Measurements from ENCODE around the gene HDDC2.
"Not testable (repeated sequence)": the region's sequence is repeated elsewhere in the genome, so short reads cannot be mapped to it uniquely, and the experiment has no call there.

Gene HDDC2

DNA sequence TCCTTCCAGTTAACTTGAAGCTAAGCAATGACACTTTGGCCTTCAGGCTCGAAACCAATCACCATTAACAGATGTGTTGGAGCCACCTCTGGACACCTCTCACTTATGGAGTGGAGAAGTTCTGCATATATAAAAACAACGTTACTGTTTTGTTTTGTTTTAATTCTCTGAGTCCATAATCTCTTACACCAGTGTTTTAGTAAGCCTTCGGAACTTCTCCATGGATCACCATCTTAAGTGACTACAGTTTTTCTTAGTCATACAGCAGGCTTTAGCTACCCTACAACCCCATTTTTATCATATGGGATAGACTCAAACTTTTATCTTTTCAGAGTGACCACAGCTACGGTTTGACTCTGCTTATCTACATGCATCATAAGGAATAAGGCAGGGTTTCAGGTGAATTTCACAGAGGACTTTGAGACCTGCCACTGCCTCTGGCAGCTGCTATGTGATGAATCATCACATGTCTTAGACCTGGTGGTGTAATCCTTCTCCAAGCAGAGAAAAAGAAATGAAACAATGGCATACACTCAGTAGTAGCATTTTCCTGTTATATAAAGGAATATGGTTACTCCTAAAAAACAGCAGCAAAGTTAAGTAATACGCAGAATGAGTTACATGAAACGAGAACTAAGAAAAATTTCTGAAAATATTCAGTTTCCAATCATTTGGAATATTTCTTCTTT is 5.5 kb upstream of the HDDC2 start:
- no peak for DNase-seq

DNA sequence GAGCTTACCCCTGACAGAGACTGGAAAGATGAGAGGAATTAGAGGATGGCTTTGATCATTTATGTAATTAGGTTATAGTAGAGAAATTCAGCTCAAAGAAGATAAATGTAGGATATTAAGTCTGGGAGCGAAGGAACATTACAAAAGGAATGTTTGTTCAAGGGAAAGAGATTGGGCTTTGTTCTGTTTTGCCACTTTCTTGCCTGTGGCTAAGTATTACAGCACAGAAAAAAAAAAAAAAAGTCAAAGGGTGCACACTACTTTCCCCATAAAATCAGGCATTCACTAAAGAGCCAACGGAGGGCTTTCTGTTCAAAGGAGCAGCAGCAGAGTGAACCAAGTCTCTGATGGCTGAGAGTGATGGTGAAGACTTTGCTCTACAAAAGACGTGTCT is 5.0 kb upstream of the HDDC2 start:
- DNase-seq, result no peak

DNA sequence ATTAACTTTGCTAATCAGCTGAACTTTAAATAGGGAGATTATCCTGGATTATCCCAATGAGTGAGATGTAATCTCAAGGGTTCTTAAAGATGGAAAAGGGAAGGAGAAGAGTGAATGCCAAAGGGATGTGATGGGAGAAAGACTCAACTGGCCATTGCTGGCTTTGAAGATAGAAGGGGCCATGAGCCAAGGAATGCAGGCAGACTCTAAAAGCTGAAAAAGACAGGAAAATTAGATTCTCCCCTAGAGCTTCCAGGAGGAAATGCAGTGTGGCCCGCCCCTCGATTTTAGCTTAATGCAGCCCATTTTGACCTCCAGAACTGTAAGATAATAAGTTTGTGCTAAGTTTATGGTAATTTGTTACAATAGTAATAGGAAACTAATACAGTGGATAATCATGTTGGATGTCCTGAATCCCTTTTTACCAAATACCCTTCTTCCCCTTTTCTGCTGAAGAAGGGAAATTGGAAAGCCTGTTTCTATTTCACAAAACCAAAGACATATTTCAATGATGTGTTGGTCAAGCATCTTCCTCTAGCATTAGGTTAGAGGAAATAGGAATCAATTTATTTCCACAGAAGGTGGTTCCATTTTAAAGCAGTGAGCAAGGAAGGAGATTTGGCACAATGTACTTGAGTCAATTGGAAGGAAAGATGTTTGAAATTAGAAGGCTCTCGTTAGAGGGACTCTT is 3.3 kb upstream of the HDDC2 start:
- DNase-seq, result no peak

DNA sequence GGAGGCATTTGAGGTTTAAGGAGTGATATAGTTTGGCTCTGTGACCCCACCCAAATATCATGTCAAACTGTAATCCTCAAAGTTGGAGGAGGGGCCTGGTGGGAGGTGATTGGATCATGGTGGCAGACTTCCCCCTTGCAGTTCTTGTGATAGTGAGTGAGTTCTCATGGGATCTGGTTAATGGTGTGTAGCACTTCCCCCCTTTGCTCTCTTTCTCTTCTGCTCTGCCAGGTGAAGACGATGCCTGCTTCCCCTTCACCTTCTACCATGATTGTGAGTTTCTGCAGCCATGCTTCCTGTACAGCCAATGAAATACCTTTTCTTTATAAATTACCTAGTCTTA is 1.7 kb upstream of the HDDC2 start:
- no peak for DNase-seq

- no peak for DNase-seq
These were observed 1.2 kb upstream of the HDDC2 start for GRCh38 chr6:125302840-125303511.

- DNase-seq, result peak in 2 of 58 donors; percentile 47 to 48
These were observed 754 bp downstream of the HDDC2 start for GRCh38 chr6:125300992-125301434.

DNA sequence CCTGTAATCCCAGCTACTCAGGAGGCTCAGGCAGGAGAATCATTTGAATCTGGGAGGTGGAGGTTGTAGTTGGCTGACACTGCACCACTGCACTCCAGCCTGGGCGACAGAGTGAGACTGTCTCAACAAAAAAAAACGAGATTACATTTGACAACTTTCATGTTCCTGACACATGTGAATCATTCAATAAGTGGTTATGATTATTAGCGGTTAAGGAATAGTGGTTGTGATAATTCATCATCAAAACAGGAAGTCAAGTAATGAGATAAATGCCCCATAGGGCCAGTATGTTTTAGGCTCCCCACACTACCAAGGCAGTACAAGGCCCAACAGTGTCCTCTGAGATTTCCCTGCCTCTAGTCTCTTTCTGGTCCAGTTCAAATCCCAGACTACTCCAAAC is 2.5 kb downstream of the HDDC2 start:
- no peak for DNase-seq

GRCh38 chr6:125296471-125296870 is 5.3 kb downstream of the HDDC2 start:
- no peak for DNase-seq

DNA sequence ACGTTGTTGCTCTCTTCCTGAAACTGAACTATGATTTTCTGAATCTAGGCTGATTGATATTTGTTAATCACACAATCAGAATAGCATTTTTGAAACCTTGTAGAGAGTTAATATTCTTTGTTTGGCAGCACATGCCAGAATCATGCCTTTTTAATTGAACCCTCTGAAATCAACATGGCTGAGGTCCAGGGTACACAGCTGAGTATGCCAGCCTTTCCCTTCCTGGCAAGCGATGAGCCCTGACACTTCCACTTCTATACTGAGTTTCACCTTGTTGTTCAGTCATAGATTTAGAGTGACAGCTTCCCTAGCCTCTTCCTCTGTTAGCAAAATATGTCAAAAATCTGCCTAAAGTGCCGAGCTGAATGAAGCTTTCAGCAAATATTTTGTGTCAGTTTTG is 6.8 kb downstream of the HDDC2 start:
- DNase-seq, result no peak

DNA sequence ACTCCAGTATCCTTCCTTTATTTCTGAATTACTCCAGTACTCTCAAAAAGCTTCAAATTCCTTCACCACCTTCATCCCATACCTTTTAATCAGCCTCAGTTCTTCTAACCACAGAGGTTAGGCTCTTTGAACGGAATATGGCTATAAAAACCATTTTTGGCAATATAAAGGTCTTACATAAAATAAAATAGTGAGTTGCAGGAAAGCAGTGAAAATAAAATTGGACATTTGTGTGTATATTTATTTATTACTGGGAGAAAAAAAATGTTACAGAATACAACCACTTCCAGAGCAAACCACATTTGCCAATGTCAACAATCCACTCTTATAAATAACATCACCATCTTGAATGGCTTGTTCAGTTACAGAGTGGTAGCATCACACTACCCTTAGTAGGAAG is 7.7 kb downstream of the HDDC2 start:
- no peak for DNase-seq

DNA sequence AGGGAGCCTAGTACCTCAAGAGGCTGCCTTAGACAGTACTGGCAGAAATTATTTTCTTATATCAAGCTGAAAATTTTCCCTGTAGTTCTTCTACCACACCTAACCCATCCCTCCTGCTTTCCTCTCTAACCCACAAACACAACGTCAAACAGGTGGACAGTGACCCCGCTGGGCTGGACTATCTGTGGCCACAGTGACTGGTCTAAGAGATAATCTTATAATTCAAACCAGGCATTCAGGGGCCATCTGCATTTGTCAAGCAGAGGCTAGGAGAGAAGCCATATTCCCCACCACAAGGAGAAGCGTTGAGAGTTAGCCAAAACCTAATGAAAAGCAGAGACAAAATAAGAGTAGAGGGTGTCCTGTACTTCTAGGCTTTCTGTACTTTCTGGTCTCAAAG is 8.2 kb downstream of the HDDC2 start:
- DNase-seq, result no peak

DNA sequence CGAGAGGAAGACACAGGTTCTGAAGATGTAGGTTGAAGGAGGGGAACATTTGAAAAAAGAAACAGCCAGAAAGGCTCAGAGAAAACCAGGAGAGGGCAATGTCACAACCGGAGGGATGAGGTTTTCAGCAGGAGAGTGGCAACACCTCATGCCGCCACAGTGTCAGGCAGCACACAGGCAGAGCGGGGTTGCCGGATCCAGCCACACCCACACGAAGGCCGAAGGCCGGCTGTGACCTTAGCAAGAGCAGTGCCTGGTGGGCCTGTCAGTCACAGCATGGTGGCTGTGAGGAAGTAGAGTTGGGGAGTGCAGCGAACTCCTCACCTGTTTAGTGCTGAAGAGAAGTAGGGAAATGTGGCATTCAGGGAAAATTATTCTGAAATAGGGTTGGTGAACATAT is 14.0 kb downstream of the HDDC2 start:
- DNase-seq, result no peak

GRCh38 chr6:125285936-125286335 is 15.8 kb downstream of the HDDC2 start:
- no peak for DNase-seq

DNA sequence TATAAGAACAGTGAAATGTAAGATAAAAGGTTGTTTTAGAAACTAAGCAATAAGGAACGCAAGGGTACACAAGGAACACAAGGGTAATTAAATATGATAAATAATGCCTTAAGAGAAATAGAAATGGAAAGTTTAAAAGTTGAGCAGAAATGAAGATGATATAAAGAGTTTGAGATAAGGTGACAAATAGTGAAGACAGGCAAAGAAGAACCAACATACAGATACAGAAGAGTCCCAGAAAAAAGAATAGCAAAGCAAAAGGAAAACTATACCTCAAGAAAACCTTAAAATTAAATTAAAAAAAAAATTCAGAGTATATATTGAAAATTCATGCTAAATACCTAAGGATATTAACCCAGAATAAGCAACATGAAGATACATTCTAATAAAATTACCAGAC is 16.4 kb downstream of the HDDC2 start:
- no peak for DNase-seq

DNA sequence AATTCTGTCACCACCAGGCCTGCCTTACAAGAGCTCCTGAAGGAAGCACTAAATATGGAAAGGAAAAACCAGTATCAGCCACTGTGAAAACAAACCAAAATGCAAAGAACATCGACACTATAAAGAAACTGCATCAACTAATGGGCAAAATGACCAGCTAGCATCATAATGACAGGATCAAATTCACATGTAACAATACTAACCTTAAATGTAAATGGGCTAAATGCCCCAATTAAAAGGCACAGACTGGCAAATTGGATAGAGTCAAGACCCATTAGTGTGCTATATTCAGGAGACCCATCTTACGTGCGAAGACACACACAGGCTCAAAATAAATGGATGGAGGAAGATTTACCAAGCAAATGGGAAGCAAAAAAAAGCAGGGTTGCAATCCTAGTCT is 19.3 kb downstream of the HDDC2 start:
- DNase-seq, result not testable (repeated sequence)

- not testable (repeated sequence) for DNase-seq
These were observed 21.3 kb downstream of the HDDC2 start for GRCh38 chr6:125280370-125281035.

GRCh38 chr6:125279961-125280360 is 21.8 kb downstream of the HDDC2 start:
- no peak for DNase-seq

GRCh38 chr6:125277838-125278237 is 23.9 kb downstream of the HDDC2 start:
- no peak for DNase-seq

DNA sequence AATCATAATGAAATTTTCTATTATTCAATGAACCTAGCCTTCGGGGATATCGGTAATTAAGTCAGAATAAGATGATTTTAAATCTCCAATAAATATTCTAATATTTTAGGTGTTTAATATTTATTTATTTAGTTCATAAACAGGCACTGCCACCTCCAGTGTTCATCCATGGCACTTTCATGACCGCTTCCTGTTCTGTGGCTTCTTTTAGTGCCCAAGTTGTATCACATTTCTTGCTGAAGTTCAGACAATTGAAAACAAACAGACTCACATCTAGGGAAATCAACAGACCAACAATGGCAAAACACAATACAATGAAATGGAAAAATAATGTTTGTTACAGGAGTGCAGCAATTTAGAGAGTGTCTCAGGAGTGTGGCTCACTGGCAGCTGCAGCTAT is 26.0 kb downstream of the HDDC2 start:
- no peak for DNase-seq

DNA sequence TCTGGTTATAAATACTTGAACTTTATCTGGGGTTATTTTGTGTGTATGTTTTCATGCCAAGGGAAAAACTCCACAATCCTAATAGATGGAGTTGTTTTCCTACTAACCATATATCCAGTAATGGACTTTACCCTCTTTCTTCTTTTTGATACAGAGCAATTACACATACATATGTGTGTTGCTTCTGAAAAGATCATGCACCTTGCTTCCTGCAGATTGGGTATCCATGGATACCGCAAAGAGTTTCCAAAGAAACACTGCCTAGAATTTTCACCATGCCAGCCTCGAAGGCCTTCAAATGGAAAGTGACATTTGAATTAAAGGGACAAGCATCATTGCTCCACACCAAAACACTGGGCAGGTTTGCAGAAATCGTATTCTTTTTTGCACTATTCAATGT is 26.8 kb downstream of the HDDC2 start:
- no peak for DNase-seq

DNA sequence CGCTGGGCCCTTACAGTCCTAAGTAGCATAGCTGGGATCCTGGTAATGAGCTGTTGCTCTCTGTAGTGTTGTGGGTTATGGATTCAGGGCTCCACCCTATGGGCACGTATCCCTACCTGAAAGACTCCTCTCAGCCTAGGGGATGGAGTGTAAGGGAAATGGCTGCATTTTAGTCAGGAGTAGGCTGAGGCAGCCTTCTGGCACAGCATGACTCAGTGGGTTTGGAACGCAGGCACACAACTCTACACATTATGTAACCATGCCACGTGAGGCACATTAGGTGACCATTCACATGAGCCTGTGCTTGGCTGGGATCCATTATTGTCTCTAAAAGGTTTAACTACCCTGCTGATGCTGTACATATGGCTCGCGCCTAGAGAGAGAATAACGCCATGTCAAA is 27.8 kb downstream of the HDDC2 start:
- peak in 2 of 58 donors; percentile 4 to 6 for DNase-seq

DNA sequence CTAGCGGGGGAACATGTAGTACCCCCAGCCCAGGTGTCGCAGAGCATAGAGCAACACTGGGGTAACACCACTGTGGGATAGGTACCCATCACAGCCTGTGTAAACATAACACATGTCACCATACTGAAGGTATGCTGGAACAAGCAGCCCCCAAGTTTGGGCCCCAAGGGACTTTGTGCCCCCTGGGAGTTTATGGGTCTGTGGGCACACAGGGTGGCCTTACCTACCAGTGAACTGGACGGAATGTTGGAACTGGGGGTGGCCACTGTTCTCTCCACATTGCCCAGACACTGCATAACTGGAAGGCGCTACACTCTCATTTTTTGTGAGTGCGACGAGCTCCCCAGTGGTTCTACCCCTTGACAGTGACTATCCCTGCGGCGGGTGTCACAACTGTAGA is 28.5 kb downstream of the HDDC2 start:
- DNase-seq, result no peak

Measured in anterior cingulate cortex (tissue), 58 donors.